ENCODE data around the gene GNPDA1. TPM values are rescaled to one million over a fixed set of nuclear protein-coding genes. Genes with fewer than 3 reads are reported as not detected.
"Not testable (repeated sequence)": the region's sequence is repeated elsewhere in the genome, so short reads cannot be mapped to it uniquely, and the experiment has no call there.

The GNPDA1 gene
- total RNA-seq, 1 donor from 2014 or later = 52.0 TPM

GRCh38 chr5:142055301-142055700 lies 42.5 kb upstream of the GNPDA1 start:
- Mint-ChIP-seq H3K27ac (ENCODE audit: unreplicated experiment) (no peak overlapping the region), H3K9me3 (ENCODE audit: unreplicated experiment) (no peaks in the 10 kb centered on the region), H3K36me3 (ENCODE audit: unreplicated experiment) (no peaks in the 10 kb centered on the region), H3K27me3 (ENCODE audit: unreplicated experiment) (no peaks in the 10 kb centered on the region), H3K4me3 (ENCODE audit: unreplicated experiment) (no peak overlapping the region), H3K4me1 (ENCODE audit: unreplicated experiment) (peaks cover 23% of the 10 kb centered on the region)
- no peak for DNase-seq (ENCODE audit: extremely low spot score, unreplicated experiment)
- no peak for TF ChIP-seq CTCF (IDR thresholded peaks at IDR 0.05)

- no peak for TF ChIP-seq CTCF (IDR thresholded peaks at IDR 0.05)
- no peaks in the 10 kb centered on the region for H3K36me3 Mint-ChIP-seq (ENCODE audit: unreplicated experiment)
- no peaks in the 10 kb centered on the region for H3K27me3 Mint-ChIP-seq (ENCODE audit: unreplicated experiment)
- no peaks in the 10 kb centered on the region for H3K9me3 Mint-ChIP-seq (ENCODE audit: unreplicated experiment)
- H3K4me1 Mint-ChIP-seq (ENCODE audit: unreplicated experiment) = peaks cover 23% of the 10 kb centered on the region
- peak overlapping the region; percentile 27 for H3K27ac Mint-ChIP-seq (ENCODE audit: unreplicated experiment)
- DNase-seq (ENCODE audit: extremely low spot score, unreplicated experiment) = no peak
- peak overlapping the region; percentile 32 for H3K4me3 Mint-ChIP-seq (ENCODE audit: unreplicated experiment)
Measured at GRCh38 chr5:142053426-142054151, 40.8 kb upstream of the GNPDA1 start.

- DNase-seq (ENCODE audit: extremely low spot score, unreplicated experiment); H3K27ac Mint-ChIP-seq (ENCODE audit: unreplicated experiment); H3K4me3 Mint-ChIP-seq (ENCODE audit: unreplicated experiment); H3K9me3 Mint-ChIP-seq (ENCODE audit: unreplicated experiment); H3K27me3 Mint-ChIP-seq (ENCODE audit: unreplicated experiment); H3K36me3 Mint-ChIP-seq (ENCODE audit: unreplicated experiment): not testable (repeated sequence)
- H3K4me1 Mint-ChIP-seq (ENCODE audit: unreplicated experiment) = peaks cover 23% of the 10 kb centered on the region
Measured at GRCh38 chr5:142052026-142052425, 39.2 kb upstream of the GNPDA1 start.

- H3K36me3 Mint-ChIP-seq (ENCODE audit: unreplicated experiment) = no peaks in the 10 kb centered on the region
- TF ChIP-seq CTCF (IDR thresholded peaks at IDR 0.05) = no peak
- H3K4me3 Mint-ChIP-seq (ENCODE audit: unreplicated experiment) = no peak overlapping the region
- no peaks in the 10 kb centered on the region for H3K27me3 Mint-ChIP-seq (ENCODE audit: unreplicated experiment)
- peaks cover 5% of the 10 kb centered on the region for H3K9me3 Mint-ChIP-seq (ENCODE audit: unreplicated experiment)
- DNase-seq (ENCODE audit: extremely low spot score, unreplicated experiment) = no peak
- peaks cover 6% of the 10 kb centered on the region for H3K4me1 Mint-ChIP-seq (ENCODE audit: unreplicated experiment)
- H3K27ac Mint-ChIP-seq (ENCODE audit: unreplicated experiment) = no peak overlapping the region
Measured at GRCh38 chr5:142048272-142048671, 35.4 kb upstream of the GNPDA1 start.

- no peak overlapping the region for H3K27ac Mint-ChIP-seq (ENCODE audit: unreplicated experiment)
Measured at GRCh38 chr5:142046191-142046590, 33.4 kb upstream of the GNPDA1 start.

GRCh38 chr5:142040881-142041280 lies 28.1 kb upstream of the GNPDA1 start:
- H3K4me1 Mint-ChIP-seq (ENCODE audit: unreplicated experiment); H3K27me3 Mint-ChIP-seq (ENCODE audit: unreplicated experiment); H3K36me3 Mint-ChIP-seq (ENCODE audit: unreplicated experiment); H3K27ac Mint-ChIP-seq (ENCODE audit: unreplicated experiment); H3K4me3 Mint-ChIP-seq (ENCODE audit: unreplicated experiment); H3K9me3 Mint-ChIP-seq (ENCODE audit: unreplicated experiment); DNase-seq (ENCODE audit: extremely low spot score, unreplicated experiment): not testable (repeated sequence)

More at GRCh38 chr5:142046191-142046590, 33.4 kb upstream of the GNPDA1 start:
- no peak for DNase-seq (ENCODE audit: extremely low spot score, unreplicated experiment)
- no peaks in the 10 kb centered on the region for H3K4me1 Mint-ChIP-seq (ENCODE audit: unreplicated experiment)
- TF ChIP-seq CTCF (IDR thresholded peaks at IDR 0.05) = no peak
- peaks cover 5% of the 10 kb centered on the region for H3K9me3 Mint-ChIP-seq (ENCODE audit: unreplicated experiment)
- H3K27me3 Mint-ChIP-seq (ENCODE audit: unreplicated experiment) = no peaks in the 10 kb centered on the region
- H3K4me3 Mint-ChIP-seq (ENCODE audit: unreplicated experiment) = no peak overlapping the region
- no peaks in the 10 kb centered on the region for H3K36me3 Mint-ChIP-seq (ENCODE audit: unreplicated experiment)
